22Rv1 (cell line): ENCODE measurements around the gene ZNF296.

Source experiments
- H3K27ac ChIP-seq: fragments of 450-650 bp; 2 replicates; pipeline ENCODE4 v1.5.1; 2017
- ZFX ChIP-seq: fragments of 450-650 bp; IDR thresholded peaks from 2 replicates; pipeline ENCODE4 v1.6.1; 2017; ENCODE audit warnings: antibody characterized with exemption, borderline replicate concordance
- TF ChIP-seq, protein P1 (sequence below): fragments of 450-650 bp; IDR thresholded peaks from 2 replicates; pipeline ENCODE4 v1.5.1; 2017; ENCODE audit warnings: mild to moderate bottlenecking

ZNF296 gene

DNA sequence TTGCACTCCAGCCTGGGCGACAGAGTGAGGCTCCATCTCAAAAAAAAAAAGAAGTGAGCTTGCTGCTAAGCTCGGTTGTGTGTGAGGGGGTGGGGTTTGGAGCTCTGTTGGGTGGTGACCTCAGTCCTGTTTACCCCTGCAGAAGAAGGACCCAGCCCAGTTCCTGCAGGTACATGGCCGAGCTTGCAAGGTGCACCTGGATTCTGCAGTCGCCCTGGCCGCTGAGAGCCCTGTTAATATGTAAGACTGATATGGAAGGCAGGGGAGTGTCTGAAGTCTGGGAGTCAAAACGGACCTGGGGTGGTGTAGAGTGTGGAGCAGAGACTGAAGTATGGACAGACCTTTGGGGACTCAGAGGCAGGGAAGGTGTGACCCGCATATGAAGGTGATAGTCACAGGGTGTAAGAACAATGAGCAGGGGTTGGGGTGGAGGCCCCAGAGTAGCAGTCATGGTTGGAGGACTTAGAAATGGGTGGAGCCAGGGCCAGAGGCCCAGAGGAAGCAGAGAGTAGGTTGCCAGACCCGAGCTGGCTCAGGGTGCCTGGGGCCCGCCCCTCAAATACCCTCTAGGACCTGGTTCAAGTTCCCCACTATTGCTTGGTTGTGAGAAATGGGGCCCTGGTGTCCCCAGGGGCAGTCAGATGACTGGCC lies 24.2 kb downstream of the ZNF296 start:
- no peak for TF ChIP-seq ZFX
- TF ChIP-seq, protein P1, sequence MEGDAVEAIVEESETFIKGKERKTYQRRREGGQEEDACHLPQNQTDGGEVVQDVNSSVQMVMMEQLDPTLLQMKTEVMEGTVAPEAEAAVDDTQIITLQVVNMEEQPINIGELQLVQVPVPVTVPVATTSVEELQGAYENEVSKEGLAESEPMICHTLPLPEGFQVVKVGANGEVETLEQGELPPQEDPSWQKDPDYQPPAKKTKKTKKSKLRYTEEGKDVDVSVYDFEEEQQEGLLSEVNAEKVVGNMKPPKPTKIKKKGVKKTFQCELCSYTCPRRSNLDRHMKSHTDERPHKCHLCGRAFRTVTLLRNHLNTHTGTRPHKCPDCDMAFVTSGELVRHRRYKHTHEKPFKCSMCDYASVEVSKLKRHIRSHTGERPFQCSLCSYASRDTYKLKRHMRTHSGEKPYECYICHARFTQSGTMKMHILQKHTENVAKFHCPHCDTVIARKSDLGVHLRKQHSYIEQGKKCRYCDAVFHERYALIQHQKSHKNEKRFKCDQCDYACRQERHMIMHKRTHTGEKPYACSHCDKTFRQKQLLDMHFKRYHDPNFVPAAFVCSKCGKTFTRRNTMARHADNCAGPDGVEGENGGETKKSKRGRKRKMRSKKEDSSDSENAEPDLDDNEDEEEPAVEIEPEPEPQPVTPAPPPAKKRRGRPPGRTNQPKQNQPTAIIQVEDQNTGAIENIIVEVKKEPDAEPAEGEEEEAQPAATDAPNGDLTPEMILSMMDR = no peak
- no peak overlapping the region for H3K27ac ChIP-seq

DNA sequence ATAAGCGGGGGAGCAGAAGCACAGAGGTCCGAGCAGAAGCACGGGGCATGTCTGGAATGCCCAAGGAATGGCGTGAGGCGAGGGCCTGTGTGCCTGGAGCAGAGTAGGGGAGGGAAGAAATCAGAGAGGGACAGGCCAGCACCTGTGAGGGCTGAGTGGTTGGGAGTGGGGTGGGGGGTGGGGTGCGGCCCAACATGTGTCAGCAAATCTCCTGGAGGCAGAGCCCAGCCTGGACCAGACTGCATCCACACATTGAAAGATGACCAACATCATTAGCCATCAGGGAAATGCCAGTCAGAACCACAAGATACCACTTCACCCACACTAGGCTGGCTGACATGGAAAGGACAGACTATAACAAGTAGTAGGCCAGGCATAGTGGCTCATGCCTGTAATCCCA lies 26.2 kb downstream of the ZNF296 start:
- TF ChIP-seq, protein P1 = no peak
- no peak for TF ChIP-seq ZFX
- no peak overlapping the region for H3K27ac ChIP-seq

DNA sequence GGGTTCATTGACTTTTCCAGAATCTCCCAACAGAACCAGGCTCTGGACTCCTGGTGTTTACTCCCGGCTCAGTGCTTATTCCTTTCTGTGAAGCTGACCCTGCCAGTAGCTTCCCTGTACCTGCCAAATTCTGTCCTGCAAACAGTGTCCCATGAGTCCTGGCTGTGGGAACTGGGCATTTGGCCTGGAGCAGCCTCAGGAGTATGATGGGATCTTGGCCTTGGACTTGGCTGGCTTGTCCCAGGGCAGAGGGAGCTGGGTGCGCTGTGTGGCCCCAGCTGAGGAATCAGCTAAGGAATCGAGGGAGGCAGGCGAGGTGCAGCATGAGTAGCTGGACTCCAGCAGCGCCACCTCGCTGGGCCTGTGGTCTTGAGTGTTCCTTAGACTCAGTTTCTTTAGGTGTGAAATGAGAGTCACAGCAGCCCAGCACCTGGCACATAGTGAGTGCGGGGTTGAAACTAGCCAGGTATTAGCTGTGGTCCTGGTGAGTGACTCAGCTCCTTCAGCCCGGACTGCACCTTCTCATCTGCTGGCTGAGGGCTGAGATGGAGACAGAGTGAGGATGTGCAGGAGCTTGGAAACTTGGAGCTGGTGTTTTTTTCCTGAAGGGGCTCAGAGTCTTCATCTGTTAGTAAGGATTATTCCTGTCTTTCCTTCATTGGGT lies 27.1 kb downstream of the ZNF296 start:
- no peak for TF ChIP-seq ZFX
- TF ChIP-seq, protein P1 = no peak
- no peak overlapping the region for H3K27ac ChIP-seq

DNA sequence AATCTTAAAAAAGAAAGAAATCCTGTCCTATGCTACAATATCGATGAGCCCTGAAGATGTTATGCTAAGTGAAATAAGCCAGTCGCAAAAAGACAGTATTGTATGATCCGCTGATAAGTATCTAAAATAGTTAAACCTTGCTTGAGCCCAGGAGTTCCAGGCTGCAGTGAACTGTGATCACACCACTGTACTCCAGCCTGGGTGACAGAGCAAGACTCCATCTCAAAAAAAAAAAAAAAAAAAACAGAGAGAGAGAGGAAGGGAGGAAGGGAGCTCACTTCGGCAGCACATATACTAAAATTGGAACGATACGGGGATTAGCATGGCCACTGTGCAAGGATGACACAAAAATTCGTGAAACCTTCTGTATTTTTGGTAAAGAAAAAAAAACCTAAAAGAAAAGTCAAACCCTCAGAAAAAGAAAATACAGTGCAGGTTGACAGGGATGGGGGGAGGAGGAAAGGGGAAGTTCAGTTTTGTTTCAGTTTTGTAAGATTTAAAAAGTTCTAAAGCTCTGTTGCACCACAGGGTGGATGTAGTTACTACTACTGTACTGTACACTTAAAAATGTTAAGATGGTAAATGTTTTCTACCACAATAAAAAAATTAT lies 29.0 kb downstream of the ZNF296 start:
- TF ChIP-seq, protein P1 = no peak
- no peak for TF ChIP-seq ZFX
- H3K27ac ChIP-seq = no peak overlapping the region

DNA sequence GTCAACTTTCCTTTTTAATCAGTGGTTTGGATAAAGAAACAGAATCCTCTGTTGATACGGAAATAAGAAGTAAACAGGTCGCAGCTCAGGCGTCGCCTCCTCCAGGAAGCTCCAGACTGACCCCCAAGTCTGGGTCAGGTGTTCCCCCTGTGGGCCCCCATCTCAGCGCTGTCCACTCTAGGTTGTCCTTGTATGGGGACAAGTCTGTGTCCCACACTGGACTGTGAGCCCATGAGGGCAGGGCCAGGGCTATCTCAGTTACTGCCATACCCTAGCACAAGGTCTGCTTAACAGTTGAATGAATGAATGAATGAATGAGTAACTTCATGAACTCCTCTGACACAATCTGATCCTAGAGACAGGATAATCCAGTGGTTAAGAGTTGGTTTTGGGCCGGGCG lies 29.9 kb downstream of the ZNF296 start:
- peak overlapping the region; percentile 68 for H3K27ac ChIP-seq
- no peak for TF ChIP-seq ZFX
- TF ChIP-seq, protein P1 = no peak

DNA sequence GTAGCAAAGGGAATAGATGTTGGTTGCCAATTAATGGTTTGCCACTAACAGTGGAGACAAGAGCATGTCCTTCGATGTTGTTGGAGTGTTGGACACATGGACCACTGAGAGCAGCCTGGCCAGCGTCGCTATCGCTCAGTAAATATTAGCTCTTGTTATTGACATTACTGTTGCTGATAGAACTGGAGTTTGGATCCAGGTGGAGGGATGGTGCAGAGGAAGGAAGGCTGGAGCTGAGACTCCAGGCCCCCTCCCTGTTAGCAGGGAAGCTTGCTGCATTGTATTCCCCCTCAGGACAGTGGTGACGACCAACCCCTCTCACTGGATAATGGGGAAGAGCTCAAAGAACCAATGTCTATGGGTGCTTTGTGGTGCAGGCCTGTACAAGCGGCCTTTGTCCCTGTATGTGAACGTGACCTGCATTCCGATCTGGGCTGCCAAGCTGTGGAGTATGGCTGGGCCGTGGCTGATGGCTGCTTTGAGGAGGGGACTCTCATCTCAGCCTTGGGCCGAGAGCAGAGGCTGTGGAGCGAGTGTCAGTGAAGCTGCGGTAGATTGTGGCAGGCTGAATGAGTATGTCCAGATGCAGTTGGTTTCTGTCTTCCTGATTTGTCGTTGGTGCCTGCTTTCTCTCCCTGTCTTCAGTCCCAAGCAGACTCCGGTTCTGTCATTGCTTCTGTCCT lies 30.5 kb downstream of the ZNF296 start:
- TF ChIP-seq, protein P1 = no peak
- no peak for TF ChIP-seq ZFX
- H3K27ac ChIP-seq = peak overlapping the region; percentile 68

DNA sequence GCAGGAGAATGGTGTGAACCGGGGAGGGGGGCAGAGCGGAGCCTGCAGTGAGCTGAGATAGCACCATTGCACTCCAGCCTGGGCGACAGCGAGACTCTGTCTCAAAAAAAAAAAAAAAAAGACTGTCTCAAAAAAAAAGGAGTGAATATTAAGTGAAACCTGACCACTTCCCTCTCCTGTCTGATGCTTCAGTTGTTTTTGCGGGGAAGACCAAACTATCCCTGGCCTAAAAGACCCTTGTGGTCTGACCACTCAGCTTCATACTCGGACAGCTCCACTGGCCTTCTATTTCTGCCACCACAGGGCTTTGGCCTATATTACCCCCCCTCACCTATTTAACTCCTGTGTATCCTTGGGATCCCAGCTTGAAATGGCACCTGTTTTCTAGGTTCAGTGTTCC lies 35.2 kb downstream of the ZNF296 start:
- H3K27ac ChIP-seq = no peak overlapping the region
- TF ChIP-seq, protein P1 = no peak
- no peak for TF ChIP-seq ZFX
